Panc1 (cell line): ENCODE results near the gene LLGL2.

Source experiments
- POLR2AphosphoS5 ChIP-seq: IDR thresholded peaks from 2 replicates; pipeline ENCODE4 v1.6.1; 2012; ENCODE audit warnings: mild to moderate bottlenecking, low read depth, low read length, moderate library complexity
- TF ChIP-seq, protein P1 (sequence below): fragments of 450-650 bp; IDR thresholded peaks from 2 replicates; pipeline ENCODE4 v1.5.1; 2017; ENCODE audit warnings: mild to moderate bottlenecking

DNA sequence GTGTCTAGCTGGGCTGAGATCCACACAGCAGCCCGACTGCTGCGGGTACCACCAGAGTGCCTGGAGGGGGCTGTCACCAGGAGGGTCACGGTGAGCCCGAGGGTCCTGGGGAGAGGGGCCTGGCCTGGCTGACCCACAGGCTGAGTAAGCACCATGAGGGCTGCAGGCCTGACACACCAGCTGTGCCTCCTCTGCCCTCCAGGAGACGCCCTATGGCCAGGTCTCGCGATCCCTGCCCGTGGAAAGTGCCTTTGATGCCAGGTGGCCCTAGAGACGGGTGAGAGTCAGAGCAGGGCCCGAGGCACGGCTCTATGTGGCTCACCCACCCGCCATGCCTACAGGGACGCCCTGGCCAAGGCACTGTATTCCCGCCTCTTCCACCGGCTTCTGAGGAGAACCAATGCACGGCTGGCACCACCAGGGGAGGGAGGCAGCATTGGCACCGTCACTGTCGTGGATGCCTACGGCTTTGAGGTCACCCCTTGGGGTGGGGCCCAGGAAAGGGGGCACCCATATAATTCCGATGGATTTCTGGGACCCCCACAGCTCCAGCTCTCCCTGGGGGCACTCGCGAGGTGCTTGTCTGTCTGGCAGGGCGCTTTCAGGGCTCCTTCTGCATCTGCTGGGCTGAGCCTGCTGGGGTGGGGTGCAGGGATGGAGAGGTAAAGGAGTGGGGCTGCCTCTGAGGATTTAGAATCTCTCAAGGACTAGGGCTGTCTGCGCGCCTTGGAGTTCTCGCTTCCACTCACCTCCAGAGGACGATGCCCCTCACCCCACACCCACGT lies 69.2 kb downstream of the LLGL2 start:
- no peak for TF ChIP-seq POLR2AphosphoS5
- TF ChIP-seq, protein P1, sequence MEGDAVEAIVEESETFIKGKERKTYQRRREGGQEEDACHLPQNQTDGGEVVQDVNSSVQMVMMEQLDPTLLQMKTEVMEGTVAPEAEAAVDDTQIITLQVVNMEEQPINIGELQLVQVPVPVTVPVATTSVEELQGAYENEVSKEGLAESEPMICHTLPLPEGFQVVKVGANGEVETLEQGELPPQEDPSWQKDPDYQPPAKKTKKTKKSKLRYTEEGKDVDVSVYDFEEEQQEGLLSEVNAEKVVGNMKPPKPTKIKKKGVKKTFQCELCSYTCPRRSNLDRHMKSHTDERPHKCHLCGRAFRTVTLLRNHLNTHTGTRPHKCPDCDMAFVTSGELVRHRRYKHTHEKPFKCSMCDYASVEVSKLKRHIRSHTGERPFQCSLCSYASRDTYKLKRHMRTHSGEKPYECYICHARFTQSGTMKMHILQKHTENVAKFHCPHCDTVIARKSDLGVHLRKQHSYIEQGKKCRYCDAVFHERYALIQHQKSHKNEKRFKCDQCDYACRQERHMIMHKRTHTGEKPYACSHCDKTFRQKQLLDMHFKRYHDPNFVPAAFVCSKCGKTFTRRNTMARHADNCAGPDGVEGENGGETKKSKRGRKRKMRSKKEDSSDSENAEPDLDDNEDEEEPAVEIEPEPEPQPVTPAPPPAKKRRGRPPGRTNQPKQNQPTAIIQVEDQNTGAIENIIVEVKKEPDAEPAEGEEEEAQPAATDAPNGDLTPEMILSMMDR = no peak
